HCT116 (cell line): ENCODE results near the gene CCNL2. TPM values are rescaled to one million over a fixed set of nuclear protein-coding genes. Genes with fewer than 3 reads are reported as not detected.

Source experiments
- ATAC-seq: fragments of 200-7000 bp; cut with Tn5 transposase; 2 replicates; pipeline ENCODE4 v1.9.1; 2020; ENCODE audit warnings: mild to moderate bottlenecking, moderate library complexity
- BruUV-seq: library from RNA; stranded (reverse); fragments of 400-500 nt; replicated peaks from 2 replicates; lab custom pipeline; 2021; lab: Mats Ljungman, UMichigan
- CTCF ChIA-PET: fragments of 300-600 bp; sonication (Branson Sonifier 250); formaldehyde crosslinking; loops from one replicate; lab custom pipeline; 2021; ENCODE audit warnings: antibody characterized with exemption; lab: Charles Lee
- POLR2A ChIA-PET: fragments of 300-600, 350-600 bp; sonication (Branson Sonifier 250); formaldehyde crosslinking; loops from one replicate; lab custom pipeline; 2021; ENCODE audit warnings: antibody characterized with exemption; lab: Charles Lee
- RAD21 ChIA-PET, 2 experiments: fragments of 300-600 bp; sonication (Branson Sonifier 250); formaldehyde crosslinking; loops; one replicate each; lab custom pipeline; 2023; ENCODE audit warnings: low total read pairs in 2 of 2; ENCODE audit not compliant: uncharacterized antibody in 2 of 2, unreplicated experiment in 2 of 2, low non-redundant PET in 1 of 2; lab: Charles Lee
- DNase-seq: peaks from one replicate; pipeline ENCODE4 v3.0.0-alpha.2; 2010; ENCODE audit warnings: low read depth, low spot score
- H2AFZ ChIP-seq: fragments of 200-600 bp; shearing (Covaris generic), sonication (generic); 2 replicates; pipeline ENCODE4 v1.6.1; 2017; ENCODE audit warnings: low read depth, mixed run types, mixed read lengths, antibody characterized with exemption, low read length; ENCODE audit not compliant: poor library complexity, severe bottlenecking
- H3K27ac ChIP-seq: 2 replicates; pipeline ENCODE4 v1.5.1; 2012; ENCODE audit warnings: low read depth, low read length
- H3K27me3 ChIP-seq: fragments of 200-600 bp; sonication (generic); 2 replicates; pipeline ENCODE4 v1.6.1; 2016; ENCODE audit warnings: mixed run types, low read length, mixed read lengths; ENCODE audit not compliant: insufficient read depth
- H3K36me3 ChIP-seq, 2 experiments: fragments of 200-500 bp in 1 of 2; fragments of 200-600 bp in 1 of 2; sonication (Bioruptor generic) in 1 of 2; sonication (generic) in 1 of 2; 2 replicates each; pipeline versions ENCODE4 v1.5.1 to v1.6.1; 2014 to 2016; ENCODE audit warnings: low read length in 2 of 2, inconsistent platforms in 1 of 2, mixed read lengths in 1 of 2, mixed run types in 1 of 2; ENCODE audit not compliant: insufficient read depth in 2 of 2, control insufficient read depth in 1 of 2
- H3K4me1 ChIP-seq, 2 experiments: fragments of 200-600 bp in 1 of 2; sonication (generic) in 1 of 2; 2 replicates each; pipeline versions ENCODE4 v1.5.1 to v1.6.1; 2012 to 2017; ENCODE audit warnings: low read length in 2 of 2, inconsistent platforms in 1 of 2, mild to moderate bottlenecking in 1 of 2, mixed read lengths in 1 of 2, mixed run types in 1 of 2, moderate library complexity in 1 of 2; ENCODE audit not compliant: insufficient read depth in 2 of 2, control insufficient read depth in 1 of 2
- H3K4me2 ChIP-seq: fragments of 200-600 bp; sonication (generic); 2 replicates; pipeline ENCODE4 v1.6.1; 2017; ENCODE audit warnings: mixed run types, low read length, mixed read lengths
- H3K4me3 ChIP-seq, 2 experiments: fragments of 200-600 bp in 1 of 2; sonication (generic) in 1 of 2; replicated peaks in 1 of 2; 2 replicates each; pipeline ENCODE4 v1.5.1; 2011 to 2016; ENCODE audit warnings: low read length in 2 of 2, control low read depth in 1 of 2, low read depth in 1 of 2, mild to moderate bottlenecking in 1 of 2, mixed read lengths in 1 of 2, mixed run types in 1 of 2
- H3K79me2 ChIP-seq: fragments of 200-600 bp; sonication (generic); 2 replicates; pipeline ENCODE4 v1.6.1; 2017; ENCODE audit warnings: mild to moderate bottlenecking, mixed run types, low read length, moderate library complexity, mixed read lengths; ENCODE audit not compliant: insufficient read depth
- H3K9ac ChIP-seq: fragments of 200-600 bp; sonication (generic); 2 replicates; pipeline ENCODE4 v1.6.1; 2016; ENCODE audit warnings: low read length, mixed read lengths
- H3K9me2 ChIP-seq: fragments of 200-600 bp; sonication (generic), shearing (Covaris generic); 2 replicates; pipeline ENCODE4 v1.6.1; 2017; ENCODE audit warnings: mixed run types, mild to moderate bottlenecking, moderate library complexity; ENCODE audit not compliant: insufficient read depth
- H3K9me3 ChIP-seq, 2 experiments: fragments of 200-500 bp in 1 of 2; fragments of 200-600 bp in 1 of 2; sonication (Bioruptor generic) in 1 of 2; sonication (generic) in 1 of 2; 2 replicates each; pipeline ENCODE4 v1.6.1; 2014 to 2017; ENCODE audit warnings: low read length in 2 of 2, mixed read lengths in 2 of 2, inconsistent platforms in 1 of 2, low read depth in 1 of 2, mild to moderate bottlenecking in 1 of 2, mixed run types in 1 of 2, moderate library complexity in 1 of 2; ENCODE audit not compliant: control insufficient read depth in 1 of 2, insufficient read depth in 1 of 2
- H4K20me1 ChIP-seq: fragments of 200-600 bp; sonication (generic), shearing (Covaris generic); 2 replicates; pipeline ENCODE4 v1.6.1; 2017; ENCODE audit warnings: mixed run types, mild to moderate bottlenecking, moderate library complexity; ENCODE audit not compliant: insufficient read depth
- ATF3 ChIP-seq: IDR thresholded peaks from 2 replicates; pipeline ENCODE4 v1.6.1; 2012
- YY1 ChIP-seq: IDR thresholded peaks from 2 replicates; pipeline ENCODE4 v1.6.1; 2011; ENCODE audit warnings: low read length, low read depth, moderate library complexity, mild to moderate bottlenecking; ENCODE audit not compliant: insufficient replicate concordance; ENCODE audit errors: extremely low read depth
- intact Hi-C: fragments of 100-400 bp; cut with micrococcal nuclease; formaldehyde crosslinking; loops from 2 replicates; pipeline ENCODE4 v1.10.0; 2022
- microRNA-seq: library from miRNA; unstranded; fragments of <30 nt; microRNA quantifications from one replicate; pipeline ENCODE4, GENCODE V29; 2016; ENCODE audit warnings: borderline number of aligned reads
- total RNA-seq: library from RNA; stranded (reverse); gene quantifications from one replicate; pipeline ENCODE4 v1.2.1, GENCODE V29; 2021; ENCODE audit not compliant: unreplicated experiment

The CCNL2 gene
- total RNA-seq, 1 experiment from 2014 or later, result 173 TPM

DNA sequence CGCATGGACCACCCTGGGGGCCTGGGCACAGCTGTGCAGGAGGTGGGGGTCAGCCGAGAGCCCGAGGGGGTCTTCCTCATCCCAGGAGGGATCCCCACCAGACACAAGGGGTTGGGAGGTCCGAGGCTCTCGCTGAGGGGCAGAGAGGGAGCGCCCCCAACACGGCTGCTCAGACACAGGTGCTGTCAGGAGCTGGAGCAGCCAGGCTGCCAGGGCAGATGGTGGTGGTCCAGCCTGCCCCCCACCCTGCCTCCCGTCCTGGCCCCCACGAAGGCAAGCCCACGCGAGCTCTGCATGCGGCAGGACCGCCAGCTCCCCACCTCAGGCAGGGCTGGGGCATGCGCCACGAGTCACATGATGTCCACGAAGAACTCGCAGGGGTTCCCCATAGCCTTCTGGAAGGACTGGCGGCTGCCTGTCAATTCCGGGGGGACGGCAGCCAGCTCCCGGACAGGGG lies 63.3 kb downstream of the CCNL2 start:
- intact Hi-C loops, result no loop called here
- ChIA-PET CTCF (no interaction called here), RAD21 (no interaction called here), POLR2A (no interaction called here)
- no TSS peak for BruUV-seq
- no peak for ATAC-seq
- no peak for TF ChIP-seq ATF3
- TF ChIP-seq YY1, result no peak
- peaks cover 11% of the 10 kb centered on the region; the same call in 1 of the 2 replicates for H3K79me2 ChIP-seq
- H3K9ac ChIP-seq, result no peak overlapping the region
- peaks cover 9 to 47% of the 10 kb centered on the region in 2 experiments; a peak in 3 of 4 replicates for H3K4me1 ChIP-seq
- no peaks in the 10 kb centered on the region for H3K9me3 ChIP-seq
- no peak for DNase-seq
- H3K36me3 ChIP-seq, result peaks cover 5 to 27% of the 10 kb centered on the region in 2 experiments; a peak in 3 of 4 replicates
- H4K20me1 ChIP-seq, result peaks cover 4% of the 10 kb centered on the region; the same call in 1 of the 2 replicates
- no peak overlapping the region for H3K4me2 ChIP-seq
- no peak overlapping the region for H2AFZ ChIP-seq
- no peak overlapping the region for H3K4me3 ChIP-seq
- no peaks in the 10 kb centered on the region for H3K27me3 ChIP-seq
- no peaks in the 10 kb centered on the region for H3K9me2 ChIP-seq
- no peak overlapping the region for H3K27ac ChIP-seq

Small RNAs within 50 kb of the gene (microRNA-seq; reads per million reads assigned to microRNA genes)
- not detected for gene MIR6808

Other genes with a start within 250 kb of the CCNL2 start
- gene TTLL10, start 225.5 kb downstream of the CCNL2 start, total RNA-seq, result 0.10 TPM
- 56.2 TPM for gene TNFRSF18, start 192.7 kb downstream of the CCNL2 start, total RNA-seq
- gene TNFRSF4, start 185.2 kb downstream of the CCNL2 start, total RNA-seq, result 0.37 TPM
- 133 TPM for gene SDF4, start 167.3 kb downstream of the CCNL2 start, total RNA-seq
- gene B3GALT6, start 167.1 kb downstream of the CCNL2 start, total RNA-seq, result 16.3 TPM
- gene C1QTNF12, start 152.6 kb downstream of the CCNL2 start, total RNA-seq, result 6.9 TPM
- 67.7 TPM for gene UBE2J2, start 125.5 kb downstream of the CCNL2 start, total RNA-seq
- gene SCNN1D, start 118.9 kb downstream of the CCNL2 start, total RNA-seq, result 3.7 TPM
- gene ACAP3, start 91.4 kb downstream of the CCNL2 start, total RNA-seq, result 38.8 TPM
- gene PUSL1, start 90.7 kb downstream of the CCNL2 start, total RNA-seq, result 47.2 TPM
- gene INTS11, start 74.7 kb downstream of the CCNL2 start, total RNA-seq, result 161 TPM
- gene CPTP, start 74.5 kb downstream of the CCNL2 start, total RNA-seq, result 16.3 TPM
- 0.07 TPM for gene TAS1R3, start 68.1 kb downstream of the CCNL2 start, total RNA-seq
- gene DVL1, start 49.9 kb downstream of the CCNL2 start, total RNA-seq, result 160 TPM
- 0.74 TPM for gene MXRA8, start 40.8 kb downstream of the CCNL2 start, total RNA-seq
- gene AURKAIP1, start 24.1 kb downstream of the CCNL2 start, total RNA-seq, result 200 TPM
- gene MRPL20, start 8.0 kb upstream of the CCNL2 start, total RNA-seq, result 131 TPM
- not detected for gene ANKRD65, start 21.9 kb upstream of the CCNL2 start, total RNA-seq
- gene VWA1, start 36.4 kb upstream of the CCNL2 start, total RNA-seq, result 50.6 TPM
- 0.61 TPM for gene ATAD3C, start 50.4 kb upstream of the CCNL2 start, total RNA-seq
- 62.9 TPM for gene ATAD3B, start 72.4 kb upstream of the CCNL2 start, total RNA-seq
- 92.3 TPM for gene ATAD3A, start 112.8 kb upstream of the CCNL2 start, total RNA-seq
- 2.3 TPM for gene TMEM240, start 141.3 kb upstream of the CCNL2 start, total RNA-seq
- gene SSU72, start 175.5 kb upstream of the CCNL2 start, total RNA-seq, result 134 TPM
- 8.4 TPM for gene FNDC10, start 200.8 kb upstream of the CCNL2 start, total RNA-seq
- 194 TPM for gene MIB2, start 216.2 kb upstream of the CCNL2 start, total RNA-seq
- 8.7 TPM for gene MMP23B, start 232.8 kb upstream of the CCNL2 start, total RNA-seq